Naive thymus-derived CD8-positive, alpha-beta T cell (primary cell): Measurements from ENCODE around the gene ELAVL3. TPM values are rescaled to one million over a fixed set of nuclear protein-coding genes. Genes with fewer than 3 reads are reported as not detected.
"Not testable (repeated sequence)": the region's sequence is repeated elsewhere in the genome, so short reads cannot be mapped to it uniquely, and the experiment has no call there.

Experiments used
- ATAC-seq, 2 donors: fragments of 150-1000 bp; cut with Tn5 transposase in 1 of 2; sonication (Bioruptor Pico), chemical (Tn5 transposase) in 1 of 2; 1 replicate in 1 of 2; 2 replicates in 1 of 2; pipeline ENCODE4 v1.10.0; 2021; ENCODE audit warnings: mild to moderate bottlenecking in 2 of 2, moderate library complexity in 2 of 2
- POLR2A ChIA-PET: fragments of 350-600 bp; sonication (Branson Sonifier 250); formaldehyde crosslinking; loops from one replicate; lab custom pipeline; 2021; ENCODE audit warnings: antibody characterized with exemption; lab: Charles Lee
- DNase-seq, 10 donors: peaks; one replicate each; pipeline versions ENCODE4 v3.0.0 to v3.0.0-alpha.2; 2020 to 2022
- H3K27ac Mint-ChIP-seq, 10 donors: one replicate each; pipeline ENCODE4 v1.8.0; 2020 to 2022; ENCODE audit warnings: mild to moderate bottlenecking in 10 of 10, mixed read lengths in 10 of 10, moderate library complexity in 4 of 10, inconsistent platforms in 1 of 10
- H3K27me3 Mint-ChIP-seq, 5 donors: one replicate each; pipeline ENCODE4 v1.8.0; 2021 to 2022; ENCODE audit warnings: mixed read lengths in 5 of 5
- H3K36me3 Mint-ChIP-seq, 3 donors: one replicate each; pipeline ENCODE4 v1.8.0; 2020 to 2022; ENCODE audit warnings: mixed read lengths in 3 of 3, mild to moderate bottlenecking in 2 of 3, inconsistent platforms in 1 of 3
- H3K4me1 Mint-ChIP-seq, 4 donors: one replicate each; pipeline ENCODE4 v1.8.0; 2021 to 2022; ENCODE audit warnings: mixed read lengths in 4 of 4
- H3K4me3 Mint-ChIP-seq, 10 donors: one replicate each; pipeline ENCODE4 v1.8.0; 2020 to 2022; ENCODE audit warnings: mild to moderate bottlenecking in 10 of 10, mixed read lengths in 10 of 10, moderate library complexity in 6 of 10, inconsistent platforms in 1 of 10
- H3K9me3 Mint-ChIP-seq, 9 donors: one replicate each; pipeline ENCODE4 v1.8.0; 2020 to 2022; ENCODE audit warnings: mixed read lengths in 9 of 9, mild to moderate bottlenecking in 3 of 9, inconsistent platforms in 1 of 9, moderate library complexity in 1 of 9
- polyA plus RNA-seq, 3 donors: library from polyadenylated mRNA; unstranded; fragments of 300-500 nt; fragmentation: Illumina TruSeq; gene quantifications; one replicate each; pipeline ENCODE4 v1.2.3, GENCODE V29; 2021
- total RNA-seq, 8 experiments: library from RNA in 2 of 8; stranded (reverse) in 2 of 8; gene quantifications; one replicate each; pipeline ENCODE4 v1.2.3 and lab custom pipeline; 2021 to 2026

ELAVL3 gene
- total and polyA plus RNA-seq, 5 experiments from 2014 or later, result not detected

- POLR2A ChIA-PET, result interaction anchor here (1.2 kb wide), 2 partner anchors 109 to 188 kb away, joined by 3 read pairs; partner anchors contain the start of gene SWSAP1
- Mint-ChIP-seq H3K9me3 (peaks cover 0 to 3% (median 0%) of the 10 kb centered on the region in 9 donors), H3K36me3 (peaks cover 0 to 19% (median 4%) of the 10 kb centered on the region in 3 donors), H3K27me3 (peaks cover 10 to 35% (median 22%) of the 10 kb centered on the region in 5 donors), H3K27ac (no peak overlapping the region), H3K4me3 (peak overlapping the region in 3 of 10 donors; percentile 68 to 77 (median 74)), H3K4me1 (peaks cover 9 to 29% (median 22%) of the 10 kb centered on the region in 4 donors)
- no peak for ATAC-seq
- no peak for DNase-seq
Measured at GRCh38 chr19:11483366-11484111, 2.7 kb upstream of the ELAVL3 start.

GRCh38 chr19:11482384-11483050 lies 1.7 kb upstream of the ELAVL3 start:
- POLR2A ChIA-PET, result interaction anchor here (0.5 to 2.1 kb wide), 7 partner anchors 19 to 1200 kb away, joined by 3 to 18 read pairs (median 3); partner anchors contain the start of gene SWSAP1
- peak overlapping the region in 3 of 10 donors; percentile 29 to 71 (median 63) for H3K27ac Mint-ChIP-seq
- peaks cover 0 to 13% (median 4%) of the 10 kb centered on the region in 3 donors for H3K36me3 Mint-ChIP-seq
- ATAC-seq, result peak; percentile 75 to 81
- H3K27me3 Mint-ChIP-seq, result peaks cover 11 to 40% (median 25%) of the 10 kb centered on the region in 5 donors
- peak overlapping the region; percentile 45 to 78 (median 70) for H3K4me3 Mint-ChIP-seq
- peaks cover 0 to 3% (median 0%) of the 10 kb centered on the region in 9 donors for H3K9me3 Mint-ChIP-seq
- DNase-seq, result peak; percentile 72 to 89 (median 82)
- peaks cover 9 to 29% (median 23%) of the 10 kb centered on the region in 4 donors for H3K4me1 Mint-ChIP-seq

- ATAC-seq (peak; percentile 64 to 75), DNase-seq (peak; percentile 30 to 80 (median 52))
- POLR2A ChIA-PET, result interaction anchor here (0.6 to 2.1 kb wide), 5 partner anchors 101 to 201 kb away, joined by 3 to 18 read pairs (median 3); partner anchors contain the start of gene SWSAP1
- H3K36me3 Mint-ChIP-seq, result peaks cover 0 to 12% (median 4%) of the 10 kb centered on the region in 3 donors
- H3K27ac Mint-ChIP-seq, result peak overlapping the region in 5 of 10 donors; percentile 8 to 63 (median 35)
- peaks cover 11 to 40% (median 25%) of the 10 kb centered on the region in 5 donors for H3K27me3 Mint-ChIP-seq
- peak overlapping the region; percentile 45 to 78 (median 62) for H3K4me3 Mint-ChIP-seq
- H3K9me3 Mint-ChIP-seq, result peaks cover 0 to 3% (median 0%) of the 10 kb centered on the region in 9 donors
- H3K4me1 Mint-ChIP-seq, result peaks cover 9 to 29% (median 23%) of the 10 kb centered on the region in 4 donors
Measured at GRCh38 chr19:11481534-11482383, 913 bp upstream of the ELAVL3 start.

GRCh38 chr19:11479898-11480714 lies 740 bp downstream of the ELAVL3 start:
- DNase-seq (no peak), ATAC-seq (no peak)
- peaks cover 9 to 29% (median 23%) of the 10 kb centered on the region in 4 donors for H3K4me1 Mint-ChIP-seq
- H3K4me3 Mint-ChIP-seq, result no peak overlapping the region
- H3K9me3 Mint-ChIP-seq, result peaks cover 0 to 3% (median 0%) of the 10 kb centered on the region in 9 donors
- no peak overlapping the region for H3K27ac Mint-ChIP-seq
- H3K27me3 Mint-ChIP-seq, result peaks cover 11 to 40% (median 25%) of the 10 kb centered on the region in 5 donors
- POLR2A ChIA-PET, result interaction anchor here (0.6 kb wide), 1 partner anchor 1684 kb away, joined by 6 read pairs; no protein-coding TSS in a partner anchor
- H3K36me3 Mint-ChIP-seq, result peaks cover 0 to 10% (median 3%) of the 10 kb centered on the region in 3 donors

- DNase-seq (peak in 1 of 10 donors; percentile 33), ATAC-seq (no peak)
- Mint-ChIP-seq H3K4me1 (peaks cover 9 to 29% (median 23%) of the 10 kb centered on the region in 4 donors), H3K4me3 (peak overlapping the region in 6 of 10 donors; percentile 1 to 70 (median 40)), H3K27ac (peak overlapping the region in 2 of 10 donors; percentile 51 to 71), H3K36me3 (peaks cover 0 to 6% (median 3%) of the 10 kb centered on the region in 3 donors), H3K9me3 (peaks cover 0 to 3% (median 0%) of the 10 kb centered on the region in 9 donors), H3K27me3 (peaks cover 11 to 40% (median 26%) of the 10 kb centered on the region in 5 donors)
- POLR2A ChIA-PET, result interaction anchor here (0.6 kb wide), 1 partner anchor 1683 kb away, joined by 6 read pairs; no protein-coding TSS in a partner anchor
Measured at GRCh38 chr19:11479090-11479897, 1.6 kb downstream of the ELAVL3 start.

GRCh38 chr19:11478167-11479089 lies 2.4 kb downstream of the ELAVL3 start:
- Mint-ChIP-seq H3K4me1 (peaks cover 9 to 29% (median 22%) of the 10 kb centered on the region in 4 donors), H3K4me3 (peak overlapping the region in 5 of 10 donors; percentile 18 to 70 (median 29)), H3K36me3 (peaks cover 0 to 2% (median 0%) of the 10 kb centered on the region in 3 donors), H3K9me3 (peaks cover 0 to 3% (median 0%) of the 10 kb centered on the region in 9 donors), H3K27ac (no peak overlapping the region), H3K27me3 (peaks cover 11 to 40% (median 26%) of the 10 kb centered on the region in 5 donors)
- no peak for DNase-seq
- POLR2A ChIA-PET, result no interaction called here
- ATAC-seq, result no peak

- no peak for DNase-seq
- Mint-ChIP-seq H3K27ac (no peak overlapping the region), H3K9me3 (peaks cover 0 to 3% (median 0%) of the 10 kb centered on the region in 9 donors), H3K27me3 (peaks cover 10 to 29% (median 23%) of the 10 kb centered on the region in 5 donors), H3K4me3 (no peak overlapping the region), H3K36me3 (no peaks in the 10 kb centered on the region), H3K4me1 (peaks cover 0 to 8% (median 7%) of the 10 kb centered on the region in 4 donors)
- POLR2A ChIA-PET, result no interaction called here
- ATAC-seq, result no peak
Measured at GRCh38 chr19:11475861-11476260, 5.0 kb downstream of the ELAVL3 start.

- H3K36me3 Mint-ChIP-seq, POLR2A ChIA-PET, ATAC-seq, H3K4me3 Mint-ChIP-seq, H3K27ac Mint-ChIP-seq, H3K4me1 Mint-ChIP-seq, DNase-seq, H3K9me3 Mint-ChIP-seq: not testable (repeated sequence)
- H3K27me3 Mint-ChIP-seq, result peaks cover 10 to 31% (median 23%) of the 10 kb centered on the region in 5 donors
Measured at GRCh38 chr19:11475343-11475742, 5.5 kb downstream of the ELAVL3 start.

- Mint-ChIP-seq H3K36me3 (no peaks in the 10 kb centered on the region), H3K4me1 (peaks cover 0 to 3% (median under 1%) of the 10 kb centered on the region in 4 donors), H3K27me3 (peaks cover 6 to 30% (median 18%) of the 10 kb centered on the region in 5 donors), H3K9me3 (no peaks in the 10 kb centered on the region), H3K4me3 (no peak overlapping the region), H3K27ac (no peak overlapping the region)
- POLR2A ChIA-PET, result interaction anchor here (0.6 kb wide), 1 partner anchor 164 kb away, joined by 4 read pairs; no protein-coding TSS in a partner anchor
- DNase-seq (no peak), ATAC-seq (no peak)
Measured at GRCh38 chr19:11473725-11474124, 7.1 kb downstream of the ELAVL3 start.
